Measurements from ENCODE around the gene NPHP4. TPM values are rescaled to one million over a fixed set of nuclear protein-coding genes. Genes with fewer than 3 reads are reported as not detected.
A peak's percentile ranks its signal among the peaks of the same experiment; 100 is the strongest.

The NPHP4 gene
- total and polyA plus RNA-seq, 9 of the 15 experiments (the other 6 are each of a cell fraction or from before 2014, with no cell fraction given), result 0.52 to 26.2 (median 6.7) TPM

GRCh38 chr1:5991381-5992025 is 722 bp downstream of the NPHP4 start (continued):
- TF ChIP-seq E2F8 (IDR thresholded peaks at IDR 0.05; ENCODE audit: low read depth, partially characterized antibody) (no peak), CXXC5 (CRISPR knock-in tag; IDR thresholded peaks at IDR 0.05) (0 out of 2 replicates have a peak, but pooled peaks have one; percentile 10), COPS2 (conservative IDR thresholded peaks at IDR 0.05) (no peak), ZNF354B (CRISPR knock-in tag; IDR thresholded peaks at IDR 0.05) (no peak), EP300 (IDR thresholded peaks at IDR 0.05; ENCODE audit: low read length) (no peak), ZNF830 (CRISPR knock-in tag; IDR thresholded peaks at IDR 0.05) (no peak), CREBBP (IDR thresholded peaks at IDR 0.05; ENCODE audit: low read depth, low read length) (no peak), TBL1XR1 (IDR thresholded peaks at IDR 0.05; ENCODE audit: low read length in 2 of 2) (no peak), CHD7 (IDR thresholded peaks at IDR 0.05; ENCODE audit: low read depth, low read length) (no peak), FOXA1 (IDR thresholded peaks at IDR 0.05; ENCODE audit: borderline replicate concordance) (no peak)
- TF ChIP-seq, protein P1, sequence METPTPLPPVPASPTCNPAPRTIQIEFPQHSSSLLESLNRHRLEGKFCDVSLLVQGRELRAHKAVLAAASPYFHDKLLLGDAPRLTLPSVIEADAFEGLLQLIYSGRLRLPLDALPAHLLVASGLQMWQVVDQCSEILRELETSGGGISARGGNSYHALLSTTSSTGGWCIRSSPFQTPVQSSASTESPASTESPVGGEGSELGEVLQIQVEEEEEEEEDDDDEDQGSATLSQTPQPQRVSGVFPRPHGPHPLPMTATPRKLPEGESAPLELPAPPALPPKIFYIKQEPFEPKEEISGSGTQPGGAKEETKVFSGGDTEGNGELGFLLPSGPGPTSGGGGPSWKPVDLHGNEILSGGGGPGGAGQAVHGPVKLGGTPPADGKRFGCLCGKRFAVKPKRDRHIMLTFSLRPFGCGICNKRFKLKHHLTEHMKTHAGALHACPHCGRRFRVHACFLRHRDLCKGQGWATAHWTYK (CRISPR knock-in tag; IDR thresholded peaks at IDR 0.05), result no peak
- TF ChIP-seq, protein P2, sequence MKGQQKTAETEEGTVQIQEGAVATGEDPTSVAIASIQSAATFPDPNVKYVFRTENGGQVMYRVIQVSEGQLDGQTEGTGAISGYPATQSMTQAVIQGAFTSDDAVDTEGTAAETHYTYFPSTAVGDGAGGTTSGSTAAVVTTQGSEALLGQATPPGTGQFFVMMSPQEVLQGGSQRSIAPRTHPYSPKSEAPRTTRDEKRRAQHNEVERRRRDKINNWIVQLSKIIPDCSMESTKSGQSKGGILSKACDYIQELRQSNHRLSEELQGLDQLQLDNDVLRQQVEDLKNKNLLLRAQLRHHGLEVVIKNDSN (CRISPR knock-in tag; IDR thresholded peaks at IDR 0.05), result no peak
